Suprapubic skin (tissue), 4 donors: Measurements from ENCODE around the gene PRSS27. TPM values are rescaled to one million over a fixed set of nuclear protein-coding genes. Genes with fewer than 3 reads are reported as not detected.
A peak's percentile ranks its signal among the peaks of the same experiment; 100 is the strongest.
"Not testable (repeated sequence)": the region's sequence is repeated elsewhere in the genome, so short reads cannot be mapped to it uniquely, and the experiment has no call there.

Experiments used
- DNase-seq, 2 donors: peaks; one replicate each; pipeline ENCODE4 v3.0.0-alpha.2; 2019; ENCODE audit warnings: low spot score in 2 of 2
- H3K27ac ChIP-seq: fragments of 200-600 bp; sonication (generic); one replicate; pipeline ENCODE4 v1.5.1; 2019
- H3K27me3 ChIP-seq: fragments of 200-600 bp; sonication (generic); one replicate; pipeline ENCODE4 v1.5.1; 2019
- H3K36me3 ChIP-seq: fragments of 200-600 bp; sonication (generic); one replicate; pipeline ENCODE4 v1.5.1; 2019
- H3K4me1 ChIP-seq: fragments of 200-600 bp; sonication (generic); one replicate; pipeline ENCODE4 v1.5.1; 2019
- H3K4me3 ChIP-seq: fragments of 200-600 bp; sonication (generic); one replicate; pipeline ENCODE4 v1.5.1; 2019; ENCODE audit warnings: mild to moderate bottlenecking
- H3K9me3 ChIP-seq: fragments of 200-600 bp; sonication (generic); one replicate; pipeline ENCODE4 v1.5.1; 2019
- CTCF ChIP-seq, 2 donors: fragments of 200-600 bp in 1 of 2; fragments of 450-650 bp in 1 of 2; sonication (generic) in 1 of 2; IDR thresholded peaks; one replicate each; pipeline ENCODE4 v1.5.1; 2016 to 2019; ENCODE audit warnings: antibody characterized with exemption in 2 of 2, mild to moderate bottlenecking in 1 of 2, moderate library complexity in 1 of 2
- EP300 ChIP-seq: sonication (generic); formaldehyde crosslinking; IDR thresholded peaks from one replicate; pipeline ENCODE4 v1.6.1; 2017; ENCODE audit warnings: antibody characterized with exemption
- POLR2A ChIP-seq, 2 donors: fragments of 450-650 bp; IDR thresholded peaks; one replicate each; pipeline ENCODE4 v1.6.1; 2017; ENCODE audit warnings: antibody characterized with exemption in 2 of 2, mild to moderate bottlenecking in 2 of 2, moderate library complexity in 2 of 2
- POLR2AphosphoS5 ChIP-seq, 3 donors: sonication (generic); formaldehyde crosslinking; IDR thresholded peaks; one replicate each; pipeline ENCODE4 v1.6.1; 2017; ENCODE audit warnings: antibody characterized with exemption in 3 of 3
- WGBS: methylation state at CpG from one replicate; pipeline ENCODE4 v1.1.5; 2018; 5-methylcytosine and 5-hydroxymethylcytosine counted together
- total RNA-seq, 4 donors: library from RNA; depleted of rRNA; stranded (reverse); fragments of >200 nt; gene quantifications; one replicate each; pipeline ENCODE4 v1.1.0, GENCODE V29; 2016

PRSS27 gene
- total RNA-seq, 4 donors from 2014 or later, result 1.6 to 9.5 (median 5.6) TPM

DNA sequence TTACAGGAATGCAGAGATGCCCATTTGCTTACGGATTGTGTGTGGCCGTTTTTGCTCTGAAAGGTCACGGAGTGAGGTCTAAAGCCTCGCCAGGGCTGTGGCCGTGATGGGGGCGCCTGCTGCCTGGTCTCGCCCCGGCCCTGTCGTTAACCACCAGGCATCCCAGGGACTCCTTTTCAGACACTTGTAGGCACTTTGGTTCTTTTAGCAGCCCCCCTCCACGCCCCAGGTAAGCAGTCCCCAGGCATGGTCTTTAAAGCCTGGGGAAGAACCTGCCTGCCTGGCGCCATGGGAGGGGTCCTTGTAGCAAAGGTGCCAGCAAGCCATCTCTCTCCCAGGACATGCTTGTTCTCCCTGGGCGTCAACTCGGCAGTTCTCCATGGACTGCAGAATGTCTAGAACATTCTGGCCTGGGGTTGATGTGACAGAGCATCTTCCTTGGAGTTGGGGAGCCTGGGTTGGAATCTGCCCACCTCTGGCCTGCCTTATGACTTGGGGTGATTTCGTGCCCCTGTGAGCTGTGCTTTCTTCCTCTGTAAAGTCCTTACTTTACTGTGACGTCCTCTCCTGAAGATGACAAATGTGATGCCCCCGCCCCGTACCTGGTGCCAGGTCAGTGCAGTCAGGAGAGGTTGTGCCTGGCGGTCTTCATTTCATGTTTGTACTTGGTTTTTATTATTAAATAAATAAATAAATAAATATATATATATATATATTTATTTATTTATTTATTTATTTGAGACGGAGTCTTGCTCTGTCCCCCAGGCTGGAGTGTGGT is 32.3 kb downstream of the PRSS27 start:
- Histone ChIP-seq H3K27ac (no peak overlapping the region), H3K4me1 (peaks cover 29% of the 10 kb centered on the region), H3K9me3 (no peaks in the 10 kb centered on the region), H3K4me3 (no peak overlapping the region), H3K27me3 (no peaks in the 10 kb centered on the region), H3K36me3 (peaks cover 13% of the 10 kb centered on the region)
- TF ChIP-seq CTCF (IDR thresholded peaks at IDR 0.05), result no peak
- no peak for TF ChIP-seq EP300
- TF ChIP-seq POLR2AphosphoS5 (IDR thresholded peaks at IDR 0.05), result no peak
- TF ChIP-seq POLR2A (IDR thresholded peaks at IDR 0.05), result no peak
- WGBS, result 91% methylated on average over 11 of the region's 19 CpGs
- DNase-seq, result peak in 1 of 2 donors; percentile 68

DNA sequence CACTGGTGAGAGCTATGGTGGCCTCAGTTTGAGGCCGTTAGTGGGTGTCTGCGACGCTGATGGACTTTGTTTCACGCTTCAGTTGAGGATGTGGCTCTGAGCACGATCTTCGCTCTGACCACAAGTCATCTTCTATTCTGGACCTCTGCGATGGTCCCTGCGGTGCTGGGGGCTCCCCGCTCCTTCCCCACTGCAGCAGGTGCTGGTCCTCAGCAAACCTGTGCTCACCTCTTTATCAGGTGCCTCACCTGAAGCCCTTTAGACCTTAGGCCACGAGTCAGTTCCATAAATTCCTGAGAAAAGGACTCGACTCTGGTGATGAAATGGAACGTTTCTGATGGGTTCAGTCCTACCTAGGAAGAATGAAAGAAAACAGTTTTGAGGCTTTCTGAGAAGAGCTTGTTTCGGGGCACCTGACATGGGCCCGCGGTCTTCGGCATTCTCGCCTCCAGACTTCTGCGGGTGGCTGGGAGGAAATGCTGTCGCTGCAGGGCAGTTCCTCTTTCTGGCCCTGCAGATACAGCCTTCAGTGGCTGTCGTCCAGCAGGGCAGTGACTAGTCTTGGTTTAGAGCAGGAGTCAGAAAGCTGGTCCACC is 33.0 kb downstream of the PRSS27 start:
- H3K4me1 ChIP-seq, result peaks cover 29% of the 10 kb centered on the region
- DNase-seq, result peak in 1 of 2 donors; percentile 77
- WGBS, result 59% methylated on average over 12 of the region's 20 CpGs
- no peak overlapping the region for H3K4me3 ChIP-seq
- no peak overlapping the region for H3K27ac ChIP-seq
- H3K36me3 ChIP-seq, result peaks cover 12% of the 10 kb centered on the region
- H3K27me3 ChIP-seq, result no peaks in the 10 kb centered on the region
- no peak for TF ChIP-seq CTCF (IDR thresholded peaks at IDR 0.05)
- no peak for TF ChIP-seq POLR2AphosphoS5 (IDR thresholded peaks at IDR 0.05)
- TF ChIP-seq POLR2A (IDR thresholded peaks at IDR 0.05), result no peak
- TF ChIP-seq EP300, result no peak
- H3K9me3 ChIP-seq, result no peaks in the 10 kb centered on the region

GRCh38 chr16:2686075-2686474 is 33.9 kb downstream of the PRSS27 start:
- not testable (repeated sequence) for H3K36me3 ChIP-seq, H3K27me3 ChIP-seq, DNase-seq, H3K9me3 ChIP-seq, H3K27ac ChIP-seq, H3K4me3 ChIP-seq
- WGBS, result no CpG with 5 or more reads among the region's 9 CpGs
- peaks cover 34% of the 10 kb centered on the region for H3K4me1 ChIP-seq

DNA sequence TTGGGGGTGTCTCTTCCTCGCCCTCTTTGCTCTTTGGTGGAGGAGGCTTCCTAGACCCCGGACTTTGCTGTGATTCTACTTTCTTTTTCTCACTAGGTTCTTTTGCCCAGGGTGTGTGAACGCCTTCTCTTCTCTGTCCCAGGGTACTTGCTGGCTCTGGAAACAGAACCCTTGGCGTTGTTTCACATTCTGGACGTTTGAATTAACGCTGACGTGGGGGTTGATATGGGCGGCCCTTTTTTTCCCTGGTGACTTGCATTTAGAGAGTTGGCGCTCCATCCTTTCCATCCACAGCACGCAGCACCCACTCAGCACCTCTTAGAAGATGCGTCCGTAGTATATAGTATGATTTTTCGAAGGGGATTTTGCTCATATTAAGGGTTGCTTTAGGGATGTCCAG is 37.0 kb downstream of the PRSS27 start:
- 9% methylated on average over 13 of the region's 13 CpGs for WGBS
- H3K27me3 ChIP-seq, H3K36me3 ChIP-seq, DNase-seq, H3K9me3 ChIP-seq: not testable (repeated sequence)
- H3K4me1 ChIP-seq, result peaks cover 48% of the 10 kb centered on the region
- H3K4me3 ChIP-seq, result peak overlapping the region; percentile 98
- peak overlapping the region; percentile 84 for H3K27ac ChIP-seq

GRCh38 chr16:2682209-2683021 is 37.6 kb downstream of the PRSS27 start, which contains the start of gene KCTD5:
KCTD5 (plus strand) TSS chr16:2682523; CDS start chr16:2682549, 26 bp downstream.
- peak within 1 kb of the TSS; percentile 84 for H3K27ac ChIP-seq
- H3K36me3 ChIP-seq, result no peaks in the 10 kb centered on the region
- TF ChIP-seq POLR2AphosphoS5 (IDR thresholded peaks at IDR 0.05), result peak; percentile 88 to 99 (median 97)
- no peak for TF ChIP-seq EP300
- TF ChIP-seq POLR2A (IDR thresholded peaks at IDR 0.05), result peak; percentile 32 to 78
- WGBS, result 0% methylated on average over 29 of the region's 73 CpGs
- peaks cover 44% of the 10 kb centered on the region for H3K4me1 ChIP-seq
- H3K9me3 ChIP-seq, result no peaks in the 10 kb centered on the region
- H3K4me3 ChIP-seq, result peak within 1 kb of the TSS; percentile 98
- H3K27me3 ChIP-seq, result no peaks in the 10 kb centered on the region
- DNase-seq, result peak; percentile 98 to 99

GRCh38 chr16:2680360-2680759 is 39.7 kb downstream of the PRSS27 start:
- not testable (repeated sequence) for H3K36me3 ChIP-seq, H3K4me3 ChIP-seq, DNase-seq, H3K27me3 ChIP-seq, H3K9me3 ChIP-seq
- peak overlapping the region; percentile 39 for H3K27ac ChIP-seq
- peaks cover 37% of the 10 kb centered on the region for H3K4me1 ChIP-seq
- 57% methylated on average over 6 of the region's 8 CpGs for WGBS

DNA sequence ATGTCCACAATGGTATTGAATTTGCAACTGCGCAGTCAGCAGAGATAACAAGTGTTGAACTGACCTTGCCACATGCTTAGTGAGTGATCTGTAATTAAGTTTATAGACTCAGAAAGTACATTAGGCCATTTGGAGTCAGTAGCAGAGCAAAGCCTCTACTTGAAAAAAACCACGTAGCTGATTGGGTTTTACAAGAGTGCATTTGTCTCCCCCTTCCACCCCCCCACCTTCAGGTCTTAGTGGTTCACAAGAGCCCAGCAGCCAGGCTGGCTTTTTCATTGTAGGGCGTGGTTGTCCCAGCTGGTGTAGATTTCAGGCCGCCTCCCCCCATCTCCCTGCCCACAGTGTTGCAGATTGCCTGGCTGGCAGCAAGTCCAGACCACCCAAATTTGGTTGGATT is 40.1 kb downstream of the PRSS27 start:
- DNase-seq, H3K4me3 ChIP-seq, H3K9me3 ChIP-seq, H3K36me3 ChIP-seq, H3K27me3 ChIP-seq: not testable (repeated sequence)
- WGBS, result 71% methylated on average over 4 of the region's 4 CpGs
- Histone ChIP-seq H3K4me1 (peaks cover 37% of the 10 kb centered on the region), H3K27ac (peak overlapping the region; percentile 39)

DNA sequence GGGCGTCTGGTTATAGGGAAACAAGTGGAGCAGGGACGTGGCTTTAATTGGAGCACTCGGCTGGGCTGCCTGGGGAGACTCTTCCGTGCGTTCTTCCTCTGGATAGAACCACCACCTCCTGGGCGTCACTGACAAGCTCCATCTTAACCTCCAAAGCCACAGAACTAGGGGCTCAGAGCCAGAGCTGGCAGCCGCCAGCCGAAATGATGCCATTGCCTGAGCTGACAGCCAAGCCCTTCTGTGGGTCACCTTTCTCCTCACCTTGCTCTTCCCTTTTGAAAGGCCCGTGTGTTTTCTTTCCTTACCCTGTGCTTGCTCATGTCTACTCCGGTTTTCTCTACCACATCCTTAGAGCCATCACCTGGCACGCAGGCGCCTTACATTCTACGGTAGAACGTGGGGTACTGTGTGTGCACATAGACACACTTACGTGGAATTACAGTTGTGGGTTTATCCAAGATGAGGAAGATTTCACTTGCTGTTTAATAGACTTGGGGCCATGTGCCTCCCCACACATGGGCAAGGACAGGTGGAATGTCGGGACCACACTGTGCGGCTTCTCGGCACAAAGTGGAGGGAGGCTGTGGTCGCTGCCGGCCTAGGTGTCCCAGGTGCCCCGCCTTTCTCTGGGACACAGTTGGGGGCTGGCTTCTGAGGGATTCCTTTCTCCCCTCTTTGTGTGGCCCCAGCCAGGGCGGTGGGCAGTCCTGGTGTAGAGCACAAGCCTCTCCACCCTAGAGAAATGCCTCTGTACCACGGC is 41.6 kb downstream of the PRSS27 start:
- DNase-seq, H3K36me3 ChIP-seq, H3K27me3 ChIP-seq, H3K9me3 ChIP-seq, H3K27ac ChIP-seq, H3K4me3 ChIP-seq: not testable (repeated sequence)
- peaks cover 37% of the 10 kb centered on the region for H3K4me1 ChIP-seq
- WGBS, result 80% methylated on average over 8 of the region's 23 CpGs

DNA sequence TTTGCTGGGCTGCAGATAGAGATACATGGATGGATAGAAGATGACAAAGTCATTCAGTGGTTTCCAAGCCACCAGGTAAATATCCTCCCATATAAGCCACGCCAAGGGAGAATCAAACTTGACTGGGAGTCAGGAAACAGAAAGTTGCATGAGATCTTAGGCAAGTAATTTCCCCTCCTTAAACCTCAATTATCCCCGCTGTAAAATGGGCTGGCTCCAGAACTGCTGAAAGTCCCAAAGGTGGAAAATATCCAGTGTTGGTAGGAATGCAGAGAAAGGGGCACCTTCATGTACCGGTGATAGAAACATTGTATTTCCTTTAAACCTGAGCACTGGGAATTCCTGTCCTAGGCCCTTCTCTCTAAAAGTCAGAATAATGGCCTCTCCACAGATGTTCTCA is 43.1 kb downstream of the PRSS27 start:
- H3K4me3 ChIP-seq, DNase-seq: not testable (repeated sequence)
- WGBS, result 96% methylated on average over 3 of the region's 3 CpGs

More for the DNA sequence above, 43.1 kb downstream of the PRSS27 start:
- peaks cover 36% of the 10 kb centered on the region for H3K4me1 ChIP-seq
- H3K36me3 ChIP-seq, H3K9me3 ChIP-seq, H3K27me3 ChIP-seq, H3K27ac ChIP-seq: not testable (repeated sequence)
